ENCODE data around the gene CTSS. TPM values are rescaled to one million over a fixed set of nuclear protein-coding genes. Genes with fewer than 3 reads are reported as not detected.
"Not testable (repeated sequence)": the region's sequence is repeated elsewhere in the genome, so short reads cannot be mapped to it uniquely, and the experiment has no call there.

CTSS gene
- total RNA-seq, 1 experiment from 2014 or later, result not detected

DNA sequence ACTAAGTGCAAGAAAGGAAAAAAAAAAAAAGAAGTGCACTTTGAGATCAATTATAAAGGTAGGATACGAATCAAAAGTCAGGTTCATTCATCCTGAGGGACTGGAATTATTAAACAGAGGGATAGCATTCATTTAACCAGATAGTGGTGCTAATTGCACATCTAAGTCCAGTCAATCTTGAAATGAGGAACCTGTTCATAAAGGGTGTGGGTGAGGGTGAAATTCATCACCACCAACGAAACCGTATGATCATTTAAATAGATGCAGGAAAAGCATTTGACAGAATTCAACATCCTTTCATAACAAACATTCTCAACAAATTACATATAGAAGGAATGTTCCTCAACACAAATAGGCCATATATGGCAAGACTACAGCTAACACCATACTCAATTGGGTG lies 5.6 kb downstream of the CTSS start:
- Histone ChIP-seq H3K36me3 (replicated peaks; ENCODE audit: control insufficient read depth, insufficient read depth, low read length) (no peaks in the 10 kb centered on the region), H3K4me3 (ENCODE audit: insufficient read depth, low read depth, low read length) (no peak overlapping the region), H3K27me3 (ENCODE audit: control insufficient read depth, insufficient read depth, low read length) (no peaks in the 10 kb centered on the region)
- no peak for DNase-seq

DNA sequence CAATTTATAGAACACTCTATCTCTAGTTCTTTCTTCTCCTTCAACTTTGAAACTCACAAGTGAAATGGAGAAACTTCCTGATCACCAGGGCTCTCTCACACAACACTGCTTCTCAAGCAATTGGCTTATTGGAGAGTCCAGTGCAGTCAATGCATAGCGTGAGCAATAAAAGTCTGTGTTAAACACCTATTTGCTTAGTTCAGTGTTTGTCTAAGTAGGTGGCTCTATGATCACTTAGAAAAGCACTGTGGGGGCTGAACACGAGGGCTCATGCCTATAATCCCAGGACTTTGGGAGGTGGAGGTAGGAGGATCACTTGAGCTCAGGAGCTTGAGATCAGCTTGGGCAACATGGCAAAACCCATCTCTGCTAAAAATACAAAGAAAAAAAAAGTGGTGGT lies 12.2 kb downstream of the CTSS start:
- Histone ChIP-seq H3K4me3 (ENCODE audit: insufficient read depth, low read depth, low read length) (no peak overlapping the region), H3K27me3 (ENCODE audit: control insufficient read depth, insufficient read depth, low read length) (no peaks in the 10 kb centered on the region), H3K36me3 (replicated peaks; ENCODE audit: control insufficient read depth, insufficient read depth, low read length) (no peaks in the 10 kb centered on the region)
- DNase-seq, result no peak

DNA sequence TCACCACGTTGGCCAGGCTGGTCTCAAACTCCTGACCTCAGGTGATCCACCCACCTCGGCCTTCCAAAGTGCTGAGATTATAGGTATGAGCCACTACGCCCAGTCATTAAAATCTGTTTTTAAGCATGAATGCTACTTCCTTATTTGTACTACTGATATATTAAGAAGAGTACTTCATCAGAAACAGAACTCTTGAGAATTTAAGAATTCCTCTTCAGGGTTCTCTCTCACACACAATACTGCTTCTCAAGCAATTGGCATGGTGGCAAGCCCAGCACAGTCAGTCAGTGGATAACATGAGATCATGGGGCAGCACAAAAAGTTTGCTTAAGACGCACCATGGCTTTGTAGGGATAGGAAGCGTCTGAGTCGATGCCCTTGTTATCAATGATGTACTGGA lies 14.1 kb downstream of the CTSS start:
- no peaks in the 10 kb centered on the region for H3K36me3 ChIP-seq (replicated peaks; ENCODE audit: control insufficient read depth, insufficient read depth, low read length)
- no peak for DNase-seq
- H3K27me3 ChIP-seq (ENCODE audit: control insufficient read depth, insufficient read depth, low read length), result no peaks in the 10 kb centered on the region
- no peak overlapping the region for H3K4me3 ChIP-seq (ENCODE audit: insufficient read depth, low read depth, low read length)

DNA sequence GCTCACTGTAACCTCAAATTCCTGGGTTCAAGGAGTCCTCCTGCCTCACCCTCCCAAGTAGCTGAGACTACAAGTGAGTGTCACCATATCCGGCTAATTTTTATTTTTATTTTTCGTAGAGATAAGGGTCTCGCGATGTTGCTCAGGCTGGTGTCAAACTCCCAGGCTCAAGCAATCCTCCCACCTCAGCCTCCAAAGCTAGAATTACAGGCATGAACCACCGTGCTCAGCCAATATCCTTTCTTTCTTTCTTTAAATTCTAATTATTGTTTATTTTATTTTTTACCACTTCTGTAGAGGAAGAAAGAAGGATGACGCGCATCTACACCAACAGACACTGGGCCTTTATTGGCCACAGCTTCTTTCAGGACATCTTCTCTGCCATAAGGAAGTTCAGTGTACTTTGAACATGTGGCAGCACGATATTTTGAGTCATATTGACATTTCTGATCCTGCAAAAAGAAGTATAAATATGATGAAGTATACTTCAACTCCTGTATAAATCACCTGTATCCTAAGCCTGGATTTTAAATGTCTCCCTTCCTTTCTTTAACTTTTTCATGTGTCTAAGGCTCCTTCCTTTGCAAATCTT lies 15.8 kb downstream of the CTSS start:
- H3K27me3 ChIP-seq (ENCODE audit: control insufficient read depth, insufficient read depth, low read length), result no peaks in the 10 kb centered on the region
- H3K4me3 ChIP-seq (ENCODE audit: insufficient read depth, low read depth, low read length), result no peak overlapping the region
- H3K36me3 ChIP-seq (replicated peaks; ENCODE audit: control insufficient read depth, insufficient read depth, low read length), result no peaks in the 10 kb centered on the region
- no peak for DNase-seq

DNA sequence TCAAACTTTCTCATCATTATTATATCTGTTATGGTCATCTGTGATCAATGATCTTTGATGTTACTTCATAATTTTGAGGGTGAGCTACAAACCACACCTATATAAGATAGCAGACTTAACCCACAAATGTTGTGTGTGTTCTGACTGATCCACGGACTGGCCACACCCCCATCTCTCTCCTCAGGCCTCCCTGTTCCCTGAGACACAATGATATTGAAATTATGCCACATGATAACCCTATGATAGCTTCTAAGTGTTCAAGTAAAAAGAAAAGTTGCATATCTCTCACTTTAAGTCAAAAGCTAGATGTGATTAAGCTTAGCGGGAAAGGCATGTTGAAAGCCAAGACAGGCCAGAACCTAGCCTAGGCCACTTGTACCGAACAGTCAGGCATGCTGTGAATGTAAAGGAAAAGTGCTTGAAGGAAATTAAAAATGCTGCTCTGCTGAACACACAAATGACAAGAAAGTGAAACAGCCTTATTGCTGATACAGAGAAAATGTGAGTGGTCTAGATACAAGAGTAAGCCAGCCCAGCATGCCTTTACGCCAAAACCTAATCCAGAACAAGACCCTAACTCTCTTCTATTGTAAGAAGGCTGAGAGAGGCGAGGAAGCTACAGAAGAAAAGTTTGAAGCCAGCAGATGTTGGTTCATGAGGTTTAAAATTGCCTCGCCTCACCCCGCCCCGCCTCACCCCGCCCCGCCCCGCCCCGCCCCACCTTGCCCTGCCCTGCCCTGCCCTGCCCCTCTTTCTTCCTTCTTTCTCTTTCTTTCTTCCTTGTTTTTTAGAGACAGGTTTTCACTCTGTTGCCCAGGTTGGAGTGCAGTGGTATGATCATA lies 16.5 kb downstream of the CTSS start:
- no peak for DNase-seq
- Histone ChIP-seq H3K27me3 (ENCODE audit: control insufficient read depth, insufficient read depth, low read length) (no peaks in the 10 kb centered on the region), H3K4me3 (ENCODE audit: insufficient read depth, low read depth, low read length) (no peak overlapping the region), H3K36me3 (replicated peaks; ENCODE audit: control insufficient read depth, insufficient read depth, low read length) (no peaks in the 10 kb centered on the region)

DNA sequence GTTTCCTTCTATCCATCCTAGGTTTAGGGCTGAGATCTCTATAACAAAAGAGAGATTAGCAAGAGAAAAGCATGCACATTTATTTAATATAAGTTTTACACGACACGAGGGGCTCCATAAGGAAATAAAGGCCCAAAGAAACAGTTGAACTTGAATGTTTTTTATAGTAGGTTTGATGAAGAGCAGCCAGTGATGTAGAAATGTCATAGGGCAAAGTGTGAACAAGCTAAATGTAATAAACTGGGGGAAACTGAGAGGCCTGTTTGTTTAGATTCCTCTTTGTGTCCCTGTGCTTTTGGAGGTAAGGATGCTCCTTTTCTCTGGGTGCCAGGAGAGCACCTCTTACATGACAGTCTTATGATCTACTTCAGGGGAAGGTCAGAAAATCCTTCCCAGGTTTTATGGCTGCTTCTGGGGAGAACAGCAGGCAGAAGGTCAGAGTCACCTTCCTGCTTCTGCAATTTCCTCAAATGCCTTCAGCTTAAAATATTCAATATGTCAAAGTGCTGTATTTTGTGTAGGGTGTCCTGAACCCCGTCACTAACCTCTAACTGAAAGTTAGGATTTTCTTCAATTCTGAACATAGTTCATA lies 35.4 kb downstream of the CTSS start:
- no peaks in the 10 kb centered on the region for H3K36me3 ChIP-seq (replicated peaks; ENCODE audit: control insufficient read depth, insufficient read depth, low read length)
- no peak overlapping the region for H3K4me3 ChIP-seq (ENCODE audit: insufficient read depth, low read depth, low read length)
- no peak for DNase-seq
- H3K27me3 ChIP-seq (ENCODE audit: control insufficient read depth, insufficient read depth, low read length), result no peaks in the 10 kb centered on the region

DNA sequence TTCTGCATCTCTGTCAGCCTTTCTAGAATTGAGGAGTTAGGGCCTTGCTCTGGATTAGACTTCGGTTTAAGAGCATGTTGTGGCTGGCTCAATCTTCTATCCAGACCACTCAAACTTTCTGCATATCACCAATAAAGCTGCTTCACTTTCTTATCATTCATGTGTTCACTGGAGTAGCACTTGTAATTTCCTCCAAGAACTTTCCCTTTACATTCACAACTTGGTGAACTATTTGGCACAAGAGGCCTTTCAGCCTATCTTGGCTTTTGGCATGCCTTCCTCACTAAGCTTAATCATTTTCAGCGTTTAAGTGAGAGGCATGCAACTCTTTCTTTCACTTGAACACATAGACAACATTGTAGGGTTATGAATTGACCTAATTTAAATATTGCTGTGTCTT lies 41.2 kb downstream of the CTSS start:
- no peaks in the 10 kb centered on the region for H3K27me3 ChIP-seq (ENCODE audit: control insufficient read depth, insufficient read depth, low read length)
- no peak for DNase-seq
- H3K36me3 ChIP-seq (replicated peaks; ENCODE audit: control insufficient read depth, insufficient read depth, low read length), result no peaks in the 10 kb centered on the region
- H3K4me3 ChIP-seq (ENCODE audit: insufficient read depth, low read depth, low read length), result no peak overlapping the region

DNA sequence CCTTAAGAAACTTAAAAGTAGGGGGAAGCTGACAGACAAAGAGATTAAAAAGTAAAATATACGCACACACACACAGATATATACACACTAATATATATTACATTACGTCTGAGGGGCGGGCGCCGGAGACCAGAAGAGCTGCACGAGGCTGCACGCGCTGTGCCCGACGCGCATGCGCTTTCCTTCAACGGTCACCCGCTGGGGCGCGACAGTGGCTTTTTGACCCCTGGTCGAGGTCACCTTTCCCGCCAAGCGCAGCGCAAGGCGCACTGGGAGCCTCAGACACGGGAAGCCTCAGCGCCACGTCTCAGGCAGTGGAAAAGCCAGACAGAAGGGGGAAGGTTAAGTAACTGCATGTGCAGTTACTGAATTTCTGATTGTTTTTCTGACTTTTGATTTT lies 44.9 kb downstream of the CTSS start, which contains the start of gene HORMAD1:
Gene HORMAD1, minus strand, starts transcription at position 193 of the 400 bp plus-strand sequence. CDS start 1,390 bp downstream, outside the sequence.
- Histone ChIP-seq H3K36me3 (replicated peaks; ENCODE audit: control insufficient read depth, insufficient read depth, low read length) (no peaks in the 10 kb centered on the region), H3K27me3 (ENCODE audit: control insufficient read depth, insufficient read depth, low read length) (no peaks in the 10 kb centered on the region), H3K4me3 (ENCODE audit: insufficient read depth, low read depth, low read length) (no peak within 1 kb of the TSS)
- DNase-seq, result no peak

DNA sequence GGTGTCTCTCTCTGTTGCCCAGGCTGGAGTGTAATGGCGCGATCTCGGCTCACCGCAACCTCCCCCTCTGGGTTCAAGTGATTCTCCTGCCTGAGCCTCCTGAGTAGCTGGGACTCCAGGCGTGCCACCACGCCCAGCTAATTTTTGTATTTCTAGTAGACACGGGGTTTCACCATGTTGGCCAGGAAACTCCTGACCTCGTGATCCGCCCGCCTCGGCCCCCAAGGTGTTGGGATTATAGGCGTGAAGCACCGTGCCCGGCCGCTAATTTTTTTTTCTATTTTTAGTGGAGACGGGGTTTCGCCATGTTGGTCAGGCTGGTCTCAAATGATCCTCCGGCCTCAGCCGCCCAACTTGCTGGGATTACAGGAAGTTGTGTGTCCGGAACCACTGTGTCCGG lies 45.5 kb downstream of the CTSS start:
- H3K36me3 ChIP-seq (replicated peaks; ENCODE audit: control insufficient read depth, insufficient read depth, low read length), result no peaks in the 10 kb centered on the region
- no peaks in the 10 kb centered on the region for H3K27me3 ChIP-seq (ENCODE audit: control insufficient read depth, insufficient read depth, low read length)
- no peak for DNase-seq
- no peak overlapping the region for H3K4me3 ChIP-seq (ENCODE audit: insufficient read depth, low read depth, low read length)

DNA sequence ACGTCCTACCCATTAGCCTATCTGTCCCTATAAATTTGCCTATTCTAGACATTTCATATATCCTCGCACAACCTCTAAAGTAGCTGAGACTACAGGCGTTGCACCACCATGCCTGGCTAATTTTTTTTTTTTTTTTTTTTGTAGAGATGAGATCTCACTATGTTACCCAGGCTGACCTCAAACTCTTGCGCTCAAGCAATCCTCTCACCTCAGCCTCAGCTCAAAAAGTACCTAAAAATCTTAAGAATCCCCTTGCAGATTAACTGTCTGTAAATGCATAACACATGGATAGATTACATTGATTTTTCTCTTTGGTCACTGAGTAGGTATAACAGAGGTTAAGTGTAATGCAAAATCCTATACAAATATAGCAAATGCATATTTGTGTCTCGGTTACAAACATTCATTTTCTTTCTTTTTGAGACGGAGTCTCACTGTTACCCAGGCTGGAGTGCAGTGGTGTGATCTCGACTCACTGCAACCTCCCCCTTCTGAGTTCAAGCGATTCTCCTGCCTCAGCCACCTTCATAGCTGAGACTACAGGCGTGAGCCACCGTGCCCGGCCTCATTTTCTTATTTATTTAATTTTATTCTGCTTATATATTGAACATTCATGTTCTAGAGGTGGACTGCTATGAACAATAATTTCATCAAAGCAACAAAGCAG lies 47.2 kb downstream of the CTSS start:
- DNase-seq, result no peak
- no peaks in the 10 kb centered on the region for H3K36me3 ChIP-seq (replicated peaks; ENCODE audit: control insufficient read depth, insufficient read depth, low read length)
- no peak overlapping the region for H3K4me3 ChIP-seq (ENCODE audit: insufficient read depth, low read depth, low read length)
- no peaks in the 10 kb centered on the region for H3K27me3 ChIP-seq (ENCODE audit: control insufficient read depth, insufficient read depth, low read length)

DNA sequence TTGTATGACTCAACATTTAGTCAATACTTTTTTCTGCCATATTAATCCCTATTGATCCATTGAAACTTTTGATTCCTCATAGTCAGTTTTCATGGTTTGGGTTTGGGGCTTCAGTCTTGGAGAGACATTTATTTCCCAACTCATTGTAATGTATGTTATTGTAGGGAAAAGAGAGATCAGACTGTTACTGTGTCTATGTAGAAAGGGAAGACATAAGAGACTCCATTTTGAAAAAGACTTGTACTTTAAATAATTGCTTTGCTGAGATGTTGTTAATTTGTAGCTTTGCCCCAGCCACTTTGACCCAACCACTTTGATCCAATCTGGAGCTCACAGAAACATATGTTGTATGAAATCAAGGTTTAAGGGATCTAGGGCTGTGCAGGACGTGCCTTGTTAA lies 56.5 kb downstream of the CTSS start:
- H3K27me3 ChIP-seq (ENCODE audit: control insufficient read depth, insufficient read depth, low read length); H3K4me3 ChIP-seq (ENCODE audit: insufficient read depth, low read depth, low read length): not testable (repeated sequence)

DNA sequence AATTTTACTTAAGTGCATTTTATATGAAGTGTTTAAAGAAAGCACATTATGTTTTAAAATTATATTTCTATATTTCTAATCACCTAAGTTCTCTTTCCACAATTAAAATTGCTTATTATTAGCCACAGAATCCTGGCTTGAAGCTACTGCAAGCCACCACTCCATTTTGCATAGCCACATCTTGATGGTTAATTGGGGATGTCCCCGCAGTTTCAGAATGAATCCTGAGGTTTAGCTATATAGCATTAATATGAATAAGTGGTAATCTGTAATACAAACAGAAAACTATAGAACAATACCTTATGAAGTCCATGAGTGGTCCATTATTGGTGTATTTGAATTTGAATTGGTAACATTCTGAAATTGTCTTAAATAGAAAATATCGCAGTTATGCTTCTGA lies 57.0 kb downstream of the CTSS start:
- no peaks in the 10 kb centered on the region for H3K27me3 ChIP-seq (ENCODE audit: control insufficient read depth, insufficient read depth, low read length)
- no peaks in the 10 kb centered on the region for H3K36me3 ChIP-seq (replicated peaks; ENCODE audit: control insufficient read depth, insufficient read depth, low read length)
- H3K4me3 ChIP-seq (ENCODE audit: insufficient read depth, low read depth, low read length), result no peak overlapping the region
- DNase-seq, result no peak

More for the DNA sequence above, 56.5 kb downstream of the CTSS start:
- H3K36me3 ChIP-seq (replicated peaks; ENCODE audit: control insufficient read depth, insufficient read depth, low read length); DNase-seq: not testable (repeated sequence)

DNA sequence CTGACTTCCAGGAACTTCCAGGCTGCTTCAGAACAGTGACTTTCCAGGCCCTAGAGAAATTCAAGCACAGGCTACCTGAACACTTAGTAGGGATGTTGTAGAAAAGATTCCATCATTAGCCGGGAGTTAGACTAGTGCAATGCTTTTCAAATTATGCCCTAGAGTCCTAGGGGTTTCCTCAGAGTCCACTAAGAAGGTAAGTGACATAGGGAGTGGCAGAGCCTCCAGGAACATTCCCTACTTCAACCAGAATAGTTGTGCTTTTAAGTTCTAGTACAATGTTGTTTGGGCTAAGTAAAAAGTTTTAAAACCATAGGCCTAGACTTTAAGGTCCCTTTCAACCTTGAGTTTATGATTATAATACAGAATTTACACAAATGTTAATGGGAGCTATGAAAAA lies 59.5 kb downstream of the CTSS start:
- Histone ChIP-seq H3K4me3 (ENCODE audit: insufficient read depth, low read depth, low read length) (no peak overlapping the region), H3K36me3 (replicated peaks; ENCODE audit: control insufficient read depth, insufficient read depth, low read length) (no peaks in the 10 kb centered on the region), H3K27me3 (ENCODE audit: control insufficient read depth, insufficient read depth, low read length) (no peaks in the 10 kb centered on the region)
- DNase-seq, result no peak

DNA sequence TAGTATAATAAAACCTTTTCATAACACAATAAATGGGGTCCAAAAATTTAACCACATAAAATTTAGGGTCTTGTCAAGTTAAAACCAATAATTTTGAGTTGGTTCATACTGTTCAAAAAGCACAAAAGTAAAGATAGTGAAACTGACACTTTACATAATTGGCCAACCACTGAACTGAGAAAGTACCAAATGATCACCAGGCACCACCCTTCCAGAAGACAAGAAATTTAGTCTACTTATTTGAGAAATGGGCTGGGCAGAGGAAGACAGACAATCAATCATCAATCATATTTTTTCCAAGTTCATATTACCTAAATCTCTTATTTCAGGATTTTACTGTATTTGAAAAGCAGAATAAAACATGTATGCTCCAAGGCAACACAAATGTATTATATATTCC lies 62.2 kb downstream of the CTSS start:
- Histone ChIP-seq H3K27me3 (ENCODE audit: control insufficient read depth, insufficient read depth, low read length) (no peaks in the 10 kb centered on the region), H3K4me3 (ENCODE audit: insufficient read depth, low read depth, low read length) (no peak overlapping the region), H3K36me3 (replicated peaks; ENCODE audit: control insufficient read depth, insufficient read depth, low read length) (no peaks in the 10 kb centered on the region)
- DNase-seq, result no peak
